ENCODE measurements around the gene UBE2D3.

Gene UBE2D3

DNA sequence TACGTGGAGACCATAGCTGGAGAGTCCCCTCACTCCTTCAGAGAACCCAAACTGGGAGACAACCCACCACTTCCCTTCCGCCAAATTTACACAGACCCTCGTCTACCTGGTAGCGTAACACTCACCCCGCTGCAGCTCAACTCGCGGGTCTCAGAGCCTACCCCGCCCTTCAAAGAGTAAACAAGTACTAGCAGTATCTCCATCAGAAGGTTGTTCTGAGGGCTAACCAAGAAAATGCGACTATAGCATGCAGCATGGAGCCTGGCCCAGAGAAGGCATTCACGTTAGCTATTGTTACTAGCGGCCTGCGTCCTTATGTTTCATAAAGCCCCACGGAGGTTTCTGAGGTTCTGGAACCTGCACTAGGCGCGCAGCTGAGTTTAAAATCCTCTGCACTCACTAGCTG is 66.1 kb downstream of the UBE2D3 start:
- peaks cover 39% of the 10 kb centered on the region for H3K79me2 ChIP-seq (ENCODE audit: low read length)
- peak overlapping the region; percentile 67; the same call in 1 of the 2 replicates for H3K9ac ChIP-seq (ENCODE audit: low read length)
- no peaks in the 10 kb centered on the region for H4K20me1 ChIP-seq (ENCODE audit: insufficient read depth, low read length)
- H3K9me2 ChIP-seq (replicated peaks; ENCODE audit: insufficient read depth, low read length): no peaks in the 10 kb centered on the region
- H3K4me2 ChIP-seq (ENCODE audit: low read depth, low read length): peak overlapping the region; percentile 91
- H3K9me3 ChIP-seq (replicated peaks; ENCODE audit: insufficient read depth, low read length): no peaks in the 10 kb centered on the region
- DNase-seq: peak; percentile 42
- H3K4me3 ChIP-seq (ENCODE audit: low read length): peak overlapping the region; percentile 89
- H3K36me3 ChIP-seq (replicated peaks; ENCODE audit: insufficient read depth, low read length): no peaks in the 10 kb centered on the region
- H3K27ac ChIP-seq (ENCODE audit: low read length): no peak overlapping the region
- H3F3A ChIP-seq (ENCODE audit: insufficient read depth, low read length): no peaks in the 10 kb centered on the region
- peak overlapping the region; percentile 80 for H2AFZ ChIP-seq (ENCODE audit: low read length)
- H3K4me1 ChIP-seq (ENCODE audit: low read length): peaks cover 11% of the 10 kb centered on the region
- no peaks in the 10 kb centered on the region for H3K27me3 ChIP-seq (replicated peaks; ENCODE audit: insufficient read depth, low read length)
- TF ChIP-seq EZH2 (optimal IDR thresholded peaks at IDR 0.05; ENCODE audit: low read depth, low read length) (no peak), CTCF (IDR thresholded peaks at IDR 0.05; ENCODE audit: low read length) (no peak), EZH2phosphoT487 (IDR thresholded peaks at IDR 0.05; ENCODE audit: low read length) (no peak)

- Histone ChIP-seq H3K9me2 (replicated peaks; ENCODE audit: insufficient read depth, low read length) (no peaks in the 10 kb centered on the region), H3K36me3 (replicated peaks; ENCODE audit: insufficient read depth, low read length) (no peaks in the 10 kb centered on the region), H2AFZ (ENCODE audit: low read length) (peak within 1 kb of the TSS; percentile 96), H3K27ac (ENCODE audit: low read length) (peak within 1 kb of the TSS; percentile 42; the same call in 1 of the 2 replicates), H3K9me3 (replicated peaks; ENCODE audit: insufficient read depth, low read length) (no peaks in the 10 kb centered on the region), H3K4me2 (ENCODE audit: low read depth, low read length) (peak within 1 kb of the TSS; percentile 91), H3K4me3 (ENCODE audit: low read length) (peak within 1 kb of the TSS; percentile 89), H3F3A (ENCODE audit: insufficient read depth, low read length) (no peaks in the 10 kb centered on the region), H4K20me1 (ENCODE audit: insufficient read depth, low read length) (no peaks in the 10 kb centered on the region), H3K79me2 (ENCODE audit: low read length) (peaks cover 39% of the 10 kb centered on the region), H3K4me1 (ENCODE audit: low read length) (peaks cover 11% of the 10 kb centered on the region), H3K27me3 (replicated peaks; ENCODE audit: insufficient read depth, low read length) (no peaks in the 10 kb centered on the region), H3K9ac (ENCODE audit: low read length) (peak within 1 kb of the TSS; percentile 67)
- TF ChIP-seq CTCF (IDR thresholded peaks at IDR 0.05; ENCODE audit: low read length) (no peak), EZH2phosphoT487 (IDR thresholded peaks at IDR 0.05; ENCODE audit: low read length) (no peak), EZH2 (optimal IDR thresholded peaks at IDR 0.05; ENCODE audit: low read depth, low read length) (no peak)
- peak; percentile 93 for DNase-seq
These were observed 66.6 kb downstream of the UBE2D3 start, which contains the start of gene MANBA for GRCh38 chr4:102760645-102761295. MANBA (minus strand) TSS chr4:102760968; CDS start chr4:102760894, 74 bp downstream.

DNA sequence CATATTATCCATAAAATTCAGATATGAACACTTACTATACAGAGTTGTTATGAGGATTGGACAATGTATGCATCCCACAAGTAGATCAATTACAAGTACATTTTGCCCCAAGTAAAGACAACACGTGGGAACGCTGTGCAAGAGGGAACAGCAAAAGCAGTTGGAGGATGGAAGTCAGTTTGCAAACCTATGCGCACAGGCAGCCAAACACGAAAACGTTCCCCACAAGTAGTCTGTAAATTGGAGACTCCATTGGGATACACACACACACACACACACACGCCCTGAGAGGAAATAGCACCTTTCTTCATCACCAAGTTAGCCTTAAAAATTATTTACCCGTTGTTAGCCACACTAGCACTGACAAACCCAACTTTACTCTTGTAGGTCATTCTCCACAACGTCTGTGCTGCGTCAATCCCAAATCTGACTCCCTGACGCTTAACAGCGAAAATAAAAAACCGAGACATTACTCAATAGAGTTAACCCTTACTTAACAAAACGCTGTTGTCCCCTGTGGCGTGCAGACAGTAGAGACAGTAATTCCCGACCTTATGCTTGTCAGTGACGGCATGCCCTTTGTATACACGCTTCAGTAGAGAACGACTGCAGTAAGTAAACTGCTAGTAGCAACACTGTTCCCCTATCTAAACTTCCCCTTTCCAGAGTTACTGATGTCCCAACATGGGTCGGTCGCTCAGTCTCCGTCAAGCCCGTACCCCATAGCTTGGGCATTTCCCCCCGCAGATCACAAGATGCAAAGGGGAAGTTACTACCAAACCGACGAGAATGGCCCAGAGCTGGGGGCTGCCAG is 67.3 kb downstream of the UBE2D3 start:
- H2AFZ ChIP-seq (ENCODE audit: low read length): peak overlapping the region; percentile 96
- H3K9ac ChIP-seq (ENCODE audit: low read length): peak overlapping the region; percentile 67
- H3K9me3 ChIP-seq (replicated peaks; ENCODE audit: insufficient read depth, low read length): no peaks in the 10 kb centered on the region
- TF ChIP-seq EZH2 (optimal IDR thresholded peaks at IDR 0.05; ENCODE audit: low read depth, low read length) (no peak), EZH2phosphoT487 (IDR thresholded peaks at IDR 0.05; ENCODE audit: low read length) (no peak), CTCF (IDR thresholded peaks at IDR 0.05; ENCODE audit: low read length) (no peak)
- no peak for DNase-seq
- no peaks in the 10 kb centered on the region for H3K27me3 ChIP-seq (replicated peaks; ENCODE audit: insufficient read depth, low read length)
- H3K79me2 ChIP-seq (ENCODE audit: low read length): peaks cover 39% of the 10 kb centered on the region
- peak overlapping the region; percentile 89 for H3K4me3 ChIP-seq (ENCODE audit: low read length)
- H4K20me1 ChIP-seq (ENCODE audit: insufficient read depth, low read length): no peaks in the 10 kb centered on the region
- no peaks in the 10 kb centered on the region for H3K36me3 ChIP-seq (replicated peaks; ENCODE audit: insufficient read depth, low read length)
- H3K27ac ChIP-seq (ENCODE audit: low read length): peak overlapping the region; percentile 42; the same call in 1 of the 2 replicates
- peaks cover 11% of the 10 kb centered on the region for H3K4me1 ChIP-seq (ENCODE audit: low read length)
- no peaks in the 10 kb centered on the region for H3F3A ChIP-seq (ENCODE audit: insufficient read depth, low read length)
- peak overlapping the region; percentile 91 for H3K4me2 ChIP-seq (ENCODE audit: low read depth, low read length)
- H3K9me2 ChIP-seq (replicated peaks; ENCODE audit: insufficient read depth, low read length): no peaks in the 10 kb centered on the region
